Right lobe of liver (tissue), 6 donors: ENCODE measurements around the gene PHF12. TPM values are rescaled to one million over a fixed set of nuclear protein-coding genes. Genes with fewer than 3 reads are reported as not detected.

ENCODE experiments used
- ATAC-seq, 4 donors: fragments of 200-7000 bp; cut with Tn5 transposase; one replicate each; pipeline ENCODE4 v1.9.1; 2020; ENCODE audit warnings: mild to moderate bottlenecking in 4 of 4, moderate library complexity in 4 of 4
- DNase-seq, 3 donors: peaks; one replicate each; pipeline ENCODE4 v3.0.0-alpha.2; 2020
- H3K27ac ChIP-seq, 3 donors: fragments of 200-600 bp; one replicate each; pipeline ENCODE4 v1.8.0; 2022
- H3K27me3 ChIP-seq, 2 donors: fragments of 200-600 bp; one replicate each; pipeline ENCODE4 v1.8.0; 2022
- H3K36me3 ChIP-seq, 4 donors: fragments of 200-600 bp; sonication (generic) in 1 of 4; one replicate each; pipeline versions ENCODE4 v1.5.1 to v1.8.0; 2017 to 2022; ENCODE audit warnings: control low read depth in 1 of 4
- H3K4me1 ChIP-seq, 4 donors: fragments of 200-600 bp; sonication (generic) in 1 of 4; one replicate each; pipeline versions ENCODE4 v1.5.1 to v1.8.0; 2017 to 2022; ENCODE audit warnings: control low read depth in 1 of 4
- H3K4me3 ChIP-seq, 3 donors: fragments of 200-600 bp; one replicate each; pipeline ENCODE4 v1.8.0; 2022
- H3K9me3 ChIP-seq, 4 donors: fragments of 200-600 bp; sonication (generic) in 1 of 4; one replicate each; pipeline versions ENCODE4 v1.5.1 to v1.8.0; 2017 to 2022; ENCODE audit warnings: control low read depth in 1 of 4
- POLR2A ChIP-seq: fragments of 450-650 bp; IDR thresholded peaks from one replicate; pipeline ENCODE4 v1.6.1; 2017; ENCODE audit warnings: antibody characterized with exemption, mild to moderate bottlenecking
- WGBS: methylation state at CpG from one replicate; pipeline ENCODE4 v1.1.6; 2018; ENCODE audit warnings: low coverage, low lambda C conversion rate; ENCODE audit not compliant: insufficient coverage; ENCODE audit errors: missing lambda C conversion rate; 5-methylcytosine and 5-hydroxymethylcytosine counted together
- intact Hi-C, 2 donors: fragments of 100-400 bp; cut with DNase I; formaldehyde crosslinking; loops; one replicate each; pipeline versions ENCODE4 v1.11.2 to v1.14.1; 2022
- total RNA-seq, 6 experiments: library from RNA; depleted of rRNA in 2 of 6; stranded (reverse); fragments of >200 nt in 2 of 6; fragmentation: NEBNext Ultra II Directional in 3 of 6; extraction: Animal tissue kit (Norgen Biotek cat#: 25700) in 3 of 6; gene quantifications; one replicate each; pipeline versions ENCODE4 v1.1.0 to v1.2.4, GENCODE V29; 2016 to 2023
- TF ChIP-seq, protein P1 (sequence below), 4 donors: fragments of 200-600 bp in 3 of 4; fragments of 450-650 bp in 1 of 4; IDR thresholded peaks; one replicate each; pipeline versions ENCODE4 v1.5.1 to v1.8.0; 2016 to 2022; ENCODE audit warnings: antibody characterized with exemption in 4 of 4, mild to moderate bottlenecking in 2 of 4
- donor health status: DM: no; HTN: yes; CAD: no.
- donor health status: DM: no; HTN: no; CAD: no.
- donor health status: DM: no; HTN: no; CAD: no.
- donor health status: DM: no; HTN: yes; CAD: no.
- donor health status: DM: no; HTN: yes; CAD: no.

Gene PHF12
- total RNA-seq, 6 experiments from 2014 or later, result 13.0 to 33.1 (median 17.4) TPM

DNA sequence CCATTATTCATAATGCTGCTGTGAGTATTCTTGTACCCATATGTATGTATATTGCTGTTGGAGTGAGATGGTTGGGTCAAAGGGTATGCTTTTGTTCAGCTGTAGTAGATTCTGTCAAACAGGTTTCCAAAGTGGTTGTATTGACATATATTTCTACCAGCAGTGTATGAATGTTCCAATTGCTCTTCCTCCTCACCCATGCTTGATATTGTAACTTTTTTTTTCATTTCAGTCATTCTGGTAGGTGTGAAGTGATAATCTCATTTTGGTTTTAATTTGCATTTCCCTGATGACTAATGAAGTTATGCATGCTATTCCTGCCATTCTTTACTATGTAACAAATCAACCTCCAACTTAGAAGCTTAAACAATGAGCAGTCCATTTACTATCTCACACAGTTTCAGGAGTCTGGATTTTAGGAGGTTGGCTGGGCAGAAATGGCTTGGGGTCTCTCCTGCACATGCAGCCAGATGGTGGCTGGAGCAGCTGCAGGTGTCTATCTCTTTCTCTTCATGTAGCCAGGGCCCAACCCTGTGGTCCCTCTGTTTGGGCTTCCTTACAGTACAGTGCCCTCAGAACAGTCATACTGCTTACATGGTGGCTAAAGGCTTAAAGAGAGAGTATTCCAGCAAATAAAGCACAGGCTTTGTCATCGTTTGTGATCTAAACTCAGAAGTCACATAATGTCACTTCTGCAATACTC lies 75.3 kb downstream of the PHF12 start:
- Histone ChIP-seq H3K36me3 (peaks cover 1 to 18% (median 9%) of the 10 kb centered on the region in 4 donors), H3K4me3 (no peak overlapping the region), H3K27ac (no peak overlapping the region), H3K9me3 (no peaks in the 10 kb centered on the region), H3K4me1 (no peaks in the 10 kb centered on the region), H3K27me3 (no peaks in the 10 kb centered on the region)
- TF ChIP-seq POLR2A, result no peak
- TF ChIP-seq, protein P1, sequence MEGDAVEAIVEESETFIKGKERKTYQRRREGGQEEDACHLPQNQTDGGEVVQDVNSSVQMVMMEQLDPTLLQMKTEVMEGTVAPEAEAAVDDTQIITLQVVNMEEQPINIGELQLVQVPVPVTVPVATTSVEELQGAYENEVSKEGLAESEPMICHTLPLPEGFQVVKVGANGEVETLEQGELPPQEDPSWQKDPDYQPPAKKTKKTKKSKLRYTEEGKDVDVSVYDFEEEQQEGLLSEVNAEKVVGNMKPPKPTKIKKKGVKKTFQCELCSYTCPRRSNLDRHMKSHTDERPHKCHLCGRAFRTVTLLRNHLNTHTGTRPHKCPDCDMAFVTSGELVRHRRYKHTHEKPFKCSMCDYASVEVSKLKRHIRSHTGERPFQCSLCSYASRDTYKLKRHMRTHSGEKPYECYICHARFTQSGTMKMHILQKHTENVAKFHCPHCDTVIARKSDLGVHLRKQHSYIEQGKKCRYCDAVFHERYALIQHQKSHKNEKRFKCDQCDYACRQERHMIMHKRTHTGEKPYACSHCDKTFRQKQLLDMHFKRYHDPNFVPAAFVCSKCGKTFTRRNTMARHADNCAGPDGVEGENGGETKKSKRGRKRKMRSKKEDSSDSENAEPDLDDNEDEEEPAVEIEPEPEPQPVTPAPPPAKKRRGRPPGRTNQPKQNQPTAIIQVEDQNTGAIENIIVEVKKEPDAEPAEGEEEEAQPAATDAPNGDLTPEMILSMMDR (IDR thresholded peaks at IDR 0.05), result no peak
- intact Hi-C loops, result no loop called here
- DNase-seq (no peak), ATAC-seq (peak in 1 of 4 donors; percentile 18)
- 64% methylated on average over 1 of the region's 1 CpG for WGBS

- H3K27ac ChIP-seq, result no peak overlapping the region
- WGBS, result 74% methylated on average over 3 of the region's 3 CpGs
- H3K27me3 ChIP-seq, result no peaks in the 10 kb centered on the region
- ATAC-seq (no peak), DNase-seq (no peak)
- TF ChIP-seq, protein P1 (IDR thresholded peaks at IDR 0.05), result no peak
- H3K9me3 ChIP-seq, result no peaks in the 10 kb centered on the region
- no peak overlapping the region for H3K4me3 ChIP-seq
- intact Hi-C loops, result no loop called here
- H3K4me1 ChIP-seq, result no peaks in the 10 kb centered on the region
- peaks cover 0 to 6% (median 2%) of the 10 kb centered on the region in 4 donors for H3K36me3 ChIP-seq
These were observed 76.6 kb downstream of the PHF12 start for GRCh38 chr17:28874750-28875149.

GRCh38 chr17:28873839-28874238 lies 77.5 kb downstream of the PHF12 start:
- Histone ChIP-seq H3K4me1 (no peaks in the 10 kb centered on the region), H3K36me3 (no peaks in the 10 kb centered on the region), H3K27me3 (no peaks in the 10 kb centered on the region), H3K4me3 (no peak overlapping the region), H3K9me3 (no peaks in the 10 kb centered on the region), H3K27ac (no peak overlapping the region)
- intact Hi-C loops, result no loop called here
- no peak for TF ChIP-seq POLR2A
- TF ChIP-seq, protein P1 (IDR thresholded peaks at IDR 0.05), result no peak
- WGBS, result 84% methylated on average over 5 of the region's 7 CpGs
- ATAC-seq, result no peak
- no peak for DNase-seq

DNA sequence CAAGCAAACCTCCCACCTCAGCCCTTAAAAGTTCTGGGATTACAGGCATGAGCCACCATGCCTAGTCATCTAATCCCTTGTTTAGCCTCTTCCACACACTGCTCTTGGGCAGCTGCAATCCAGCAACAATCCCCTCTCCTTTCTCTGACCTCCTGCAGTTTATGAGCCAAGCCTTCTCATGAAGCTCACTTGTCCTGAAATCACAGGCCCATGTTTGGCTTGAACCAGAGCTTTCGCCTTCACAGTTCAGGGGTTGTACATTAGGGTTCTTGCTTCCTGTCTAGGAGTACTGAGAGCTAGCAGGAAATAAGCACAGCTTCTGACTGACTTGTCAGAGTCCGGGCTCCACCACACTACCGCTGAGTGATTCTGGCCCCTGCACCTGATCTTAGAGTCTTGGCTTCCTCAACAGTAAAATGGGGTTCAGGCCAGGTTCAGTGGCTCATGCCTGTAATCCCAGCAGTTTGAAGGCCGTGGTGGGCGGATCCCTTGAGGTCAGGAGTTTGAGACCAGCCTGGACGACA lies 80.2 kb downstream of the PHF12 start:
- no peak overlapping the region for H3K27ac ChIP-seq
- peak; percentile 26 to 57 (median 42) for ATAC-seq

More for the DNA sequence above, 80.2 kb downstream of the PHF12 start:
- no peaks in the 10 kb centered on the region for H3K9me3 ChIP-seq
- intact Hi-C loops, result no loop called here
- H3K4me1 ChIP-seq, result no peaks in the 10 kb centered on the region
- H3K36me3 ChIP-seq, result no peaks in the 10 kb centered on the region
- H3K4me3 ChIP-seq, result no peak overlapping the region
- no peaks in the 10 kb centered on the region for H3K27me3 ChIP-seq
- DNase-seq, result no peak
- 61% methylated on average over 3 of the region's 6 CpGs for WGBS
- no peak for TF ChIP-seq POLR2A
- TF ChIP-seq, protein P1 (IDR thresholded peaks at IDR 0.05), result no peak
